Sigmoid colon (tissue), 3 donors: ENCODE results near the gene MSH6.

Experiments
- POLR2A ChIP-seq, 2 donors: fragments of 450-650 bp; IDR thresholded peaks; one replicate each; pipeline ENCODE4 v1.6.1; 2016; ENCODE audit warnings: antibody characterized with exemption in 2 of 2, mild to moderate bottlenecking in 2 of 2, moderate library complexity in 2 of 2
- TF ChIP-seq, protein P1 (sequence below), 4 experiments: fragments of 450-650 bp in 3 of 4; fragments of 200-600 bp in 1 of 4; IDR thresholded peaks; one replicate each; pipeline ENCODE4 v1.5.1; 2016 to 2019; ENCODE audit warnings: antibody characterized with exemption in 4 of 4, mild to moderate bottlenecking in 3 of 4, moderate library complexity in 2 of 4

DNA sequence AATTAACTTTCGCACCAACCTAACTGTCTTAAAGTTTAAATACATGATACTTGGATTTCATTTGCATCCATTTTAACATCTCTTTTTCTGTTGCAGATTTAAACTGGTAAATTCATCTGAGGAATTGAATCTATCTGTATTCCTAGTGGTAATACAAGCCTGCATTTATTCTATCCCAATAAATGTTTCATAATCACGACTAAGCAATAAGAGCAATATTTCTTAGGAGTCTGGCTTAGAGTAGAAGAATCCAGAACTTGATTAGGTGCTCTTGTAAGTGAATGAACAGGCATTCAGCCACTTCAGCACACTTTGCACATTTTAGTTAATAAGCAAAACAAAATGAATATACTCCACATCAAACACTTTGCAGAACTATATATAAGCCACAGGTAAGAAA lies 27.0 kb downstream of the MSH6 start:
- TF ChIP-seq, protein P1, sequence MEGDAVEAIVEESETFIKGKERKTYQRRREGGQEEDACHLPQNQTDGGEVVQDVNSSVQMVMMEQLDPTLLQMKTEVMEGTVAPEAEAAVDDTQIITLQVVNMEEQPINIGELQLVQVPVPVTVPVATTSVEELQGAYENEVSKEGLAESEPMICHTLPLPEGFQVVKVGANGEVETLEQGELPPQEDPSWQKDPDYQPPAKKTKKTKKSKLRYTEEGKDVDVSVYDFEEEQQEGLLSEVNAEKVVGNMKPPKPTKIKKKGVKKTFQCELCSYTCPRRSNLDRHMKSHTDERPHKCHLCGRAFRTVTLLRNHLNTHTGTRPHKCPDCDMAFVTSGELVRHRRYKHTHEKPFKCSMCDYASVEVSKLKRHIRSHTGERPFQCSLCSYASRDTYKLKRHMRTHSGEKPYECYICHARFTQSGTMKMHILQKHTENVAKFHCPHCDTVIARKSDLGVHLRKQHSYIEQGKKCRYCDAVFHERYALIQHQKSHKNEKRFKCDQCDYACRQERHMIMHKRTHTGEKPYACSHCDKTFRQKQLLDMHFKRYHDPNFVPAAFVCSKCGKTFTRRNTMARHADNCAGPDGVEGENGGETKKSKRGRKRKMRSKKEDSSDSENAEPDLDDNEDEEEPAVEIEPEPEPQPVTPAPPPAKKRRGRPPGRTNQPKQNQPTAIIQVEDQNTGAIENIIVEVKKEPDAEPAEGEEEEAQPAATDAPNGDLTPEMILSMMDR (IDR thresholded peaks at IDR 0.05), result no peak
- no peak for TF ChIP-seq POLR2A (IDR thresholded peaks at IDR 0.05)
